PFSK-1 (cell line): ENCODE data around the gene DCBLD1.

ENCODE experiments used
- POLR2AphosphoS5 ChIP-seq: IDR thresholded peaks from 2 replicates; pipeline ENCODE4 v1.6.1; 2012; ENCODE audit warnings: low read depth, mild to moderate bottlenecking, control low read depth, low read length, moderate library complexity
- REST ChIP-seq, 2 experiments: IDR thresholded peaks; 2 replicates each; pipeline versions ENCODE4 v1.6.1 to v1.8.0; 2011 to 2012; ENCODE audit warnings: low read depth in 2 of 2, low read length in 2 of 2, control low read depth in 1 of 2, inconsistent platforms in 1 of 2, mild to moderate bottlenecking in 1 of 2, moderate library complexity in 1 of 2; ENCODE audit not compliant: insufficient read depth in 1 of 2

- no peak for TF ChIP-seq POLR2AphosphoS5
- TF ChIP-seq REST (IDR thresholded peaks at IDR 0.05; ENCODE audit: insufficient read depth in 1 of 2, low read depth in 2 of 2, low read length in 2 of 2) = no peak
Measured at GRCh38 chr6:117463762-117464665, 18.5 kb upstream of the DCBLD1 start.
